HFFc6 (cell line): ENCODE results near the gene SMAD2. TPM values are rescaled to one million over a fixed set of nuclear protein-coding genes. Genes with fewer than 3 reads are reported as not detected.

Experiments used
- DNase-seq: peaks from one replicate; pipeline ENCODE4 v3.0.0-alpha.2; 2018
- H3K27ac Mint-ChIP-seq: 2 replicates; pipeline ENCODE4 v1.8.0; 2020; ENCODE audit warnings: mild to moderate bottlenecking, mixed read lengths
- H3K27me3 Mint-ChIP-seq: 2 replicates; pipeline ENCODE4 v1.8.0; 2021; ENCODE audit warnings: mild to moderate bottlenecking, moderate library complexity, mixed read lengths; ENCODE audit not compliant: insufficient read depth
- H3K36me3 Mint-ChIP-seq: 2 replicates; pipeline ENCODE4 v1.8.0; 2021; ENCODE audit warnings: low read depth, mixed read lengths
- H3K4me1 Mint-ChIP-seq: 2 replicates; pipeline ENCODE4 v1.8.0; 2020; ENCODE audit warnings: low read depth, mixed read lengths
- H3K4me3 Mint-ChIP-seq: 2 replicates; pipeline ENCODE4 v1.8.0; 2020; ENCODE audit warnings: mild to moderate bottlenecking, moderate library complexity, mixed read lengths
- H3K9me3 Mint-ChIP-seq: 2 replicates; pipeline ENCODE4 v1.8.0; 2020; ENCODE audit warnings: mild to moderate bottlenecking, mixed read lengths
- CTCF ChIP-seq: fragments of 200-600 bp; sonication (generic); IDR thresholded peaks from 2 replicates; pipeline ENCODE4 v1.5.0; 2021; ENCODE audit warnings: antibody characterized with exemption, mild to moderate bottlenecking
- total RNA-seq, 6 experiments: library from RNA; stranded (reverse); fragmentation: NEBNext Ultra II Directional; extraction: Animal tissue kit (Norgen Biotek cat#: 25700); gene quantifications; 2 replicates in 1 of 6; 3 replicates in 5 of 6; pipeline ENCODE4 v1.2.3, GENCODE V29; 2021

SMAD2 gene
- total RNA-seq, 6 experiments from 2014 or later = 99.3 to 116 (median 108) TPM

GRCh38 chr18:47882641-47883040 is 47.8 kb downstream of the SMAD2 start:
- H3K27ac Mint-ChIP-seq = no peak overlapping the region
- TF ChIP-seq CTCF = no peak
- no peaks in the 10 kb centered on the region for H3K9me3 Mint-ChIP-seq
- no peaks in the 10 kb centered on the region for H3K27me3 Mint-ChIP-seq
- no peak overlapping the region for H3K4me3 Mint-ChIP-seq
- DNase-seq = no peak
- peaks cover 26% of the 10 kb centered on the region for H3K36me3 Mint-ChIP-seq
- H3K4me1 Mint-ChIP-seq = peaks cover 51% of the 10 kb centered on the region

- no peaks in the 10 kb centered on the region for H3K9me3 Mint-ChIP-seq
- H3K27ac Mint-ChIP-seq = peak overlapping the region; percentile 77
- TF ChIP-seq CTCF = no peak
- DNase-seq = peak; percentile 41
- no peaks in the 10 kb centered on the region for H3K27me3 Mint-ChIP-seq
- peaks cover 51% of the 10 kb centered on the region for H3K4me1 Mint-ChIP-seq
- peak overlapping the region; percentile 55; the same call in 1 of the 2 replicates for H3K4me3 Mint-ChIP-seq
- peaks cover 26% of the 10 kb centered on the region for H3K36me3 Mint-ChIP-seq
Measured at GRCh38 chr18:47881752-47882455, 48.6 kb downstream of the SMAD2 start.

GRCh38 chr18:47881042-47881441 is 49.4 kb downstream of the SMAD2 start:
- Mint-ChIP-seq H3K9me3 (no peaks in the 10 kb centered on the region), H3K4me3 (no peak overlapping the region), H3K4me1 (peaks cover 51% of the 10 kb centered on the region), H3K27me3 (no peaks in the 10 kb centered on the region), H3K27ac (peak overlapping the region; percentile 77; the same call in 1 of the 2 replicates), H3K36me3 (peaks cover 26% of the 10 kb centered on the region)
- TF ChIP-seq CTCF = no peak
- no peak for DNase-seq

GRCh38 chr18:47877892-47878291 is 52.6 kb downstream of the SMAD2 start:
- H3K27ac Mint-ChIP-seq = no peak overlapping the region
- H3K27me3 Mint-ChIP-seq = no peaks in the 10 kb centered on the region
- no peak for DNase-seq
- H3K9me3 Mint-ChIP-seq = no peaks in the 10 kb centered on the region
- peaks cover 19% of the 10 kb centered on the region; the same call in 1 of the 2 replicates for H3K36me3 Mint-ChIP-seq
- no peak overlapping the region for H3K4me3 Mint-ChIP-seq
- TF ChIP-seq CTCF = no peak
- peaks cover 40% of the 10 kb centered on the region for H3K4me1 Mint-ChIP-seq

- DNase-seq = no peak
- peaks cover 29% of the 10 kb centered on the region for H3K4me1 Mint-ChIP-seq
- peaks cover 19% of the 10 kb centered on the region; the same call in 1 of the 2 replicates for H3K36me3 Mint-ChIP-seq
- H3K27ac Mint-ChIP-seq = no peak overlapping the region
- TF ChIP-seq CTCF = no peak; the same call in 1 of the 2 replicates
- H3K9me3 Mint-ChIP-seq = no peaks in the 10 kb centered on the region
- H3K4me3 Mint-ChIP-seq = no peak overlapping the region
- H3K27me3 Mint-ChIP-seq = no peaks in the 10 kb centered on the region
Measured at GRCh38 chr18:47876813-47877212, 53.6 kb downstream of the SMAD2 start.
